ENCODE results near the gene HDAC4.

DNA sequence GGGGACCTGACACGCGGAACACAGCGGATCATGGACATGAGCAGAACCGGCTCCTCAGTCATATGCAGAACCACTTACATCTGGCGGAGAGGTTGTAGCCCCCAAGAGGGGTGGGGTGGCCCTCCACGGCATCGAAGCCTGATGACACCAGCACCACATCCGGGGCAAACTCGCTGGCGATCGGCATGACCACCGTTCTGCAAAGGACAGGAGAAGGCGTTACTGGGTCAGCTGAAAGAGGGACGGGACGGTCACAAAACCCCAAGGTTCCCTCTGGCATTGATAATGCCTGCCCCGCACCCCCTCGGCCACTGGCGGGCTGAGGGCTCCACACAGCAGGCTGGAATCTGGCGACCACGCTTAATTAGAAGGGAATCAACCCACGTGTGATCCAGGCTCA, 332.4 kb downstream of the HDAC4 start:
- TF ChIP-seq, protein P1, sequence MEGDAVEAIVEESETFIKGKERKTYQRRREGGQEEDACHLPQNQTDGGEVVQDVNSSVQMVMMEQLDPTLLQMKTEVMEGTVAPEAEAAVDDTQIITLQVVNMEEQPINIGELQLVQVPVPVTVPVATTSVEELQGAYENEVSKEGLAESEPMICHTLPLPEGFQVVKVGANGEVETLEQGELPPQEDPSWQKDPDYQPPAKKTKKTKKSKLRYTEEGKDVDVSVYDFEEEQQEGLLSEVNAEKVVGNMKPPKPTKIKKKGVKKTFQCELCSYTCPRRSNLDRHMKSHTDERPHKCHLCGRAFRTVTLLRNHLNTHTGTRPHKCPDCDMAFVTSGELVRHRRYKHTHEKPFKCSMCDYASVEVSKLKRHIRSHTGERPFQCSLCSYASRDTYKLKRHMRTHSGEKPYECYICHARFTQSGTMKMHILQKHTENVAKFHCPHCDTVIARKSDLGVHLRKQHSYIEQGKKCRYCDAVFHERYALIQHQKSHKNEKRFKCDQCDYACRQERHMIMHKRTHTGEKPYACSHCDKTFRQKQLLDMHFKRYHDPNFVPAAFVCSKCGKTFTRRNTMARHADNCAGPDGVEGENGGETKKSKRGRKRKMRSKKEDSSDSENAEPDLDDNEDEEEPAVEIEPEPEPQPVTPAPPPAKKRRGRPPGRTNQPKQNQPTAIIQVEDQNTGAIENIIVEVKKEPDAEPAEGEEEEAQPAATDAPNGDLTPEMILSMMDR (IDR thresholded peaks at IDR 0.05): no peak
- TF ChIP-seq POLR2A (IDR thresholded peaks at IDR 0.05) (no peak), EP300 (IDR thresholded peaks at IDR 0.05) (no peak)
